CD14-positive monocyte (primary cell): ENCODE data around the gene KIF4A. TPM values are rescaled to one million over a fixed set of nuclear protein-coding genes. Genes with fewer than 3 reads are reported as not detected.

Source experiments
- DNase-seq, 3 donors: peaks; one replicate each; pipeline ENCODE4 v3.0.0-alpha.2; 2011 to 2022
- H2AFZ ChIP-seq: 2 replicates; pipeline ENCODE4 v1.6.0; 2012; ENCODE audit warnings: mild to moderate bottlenecking, low read depth, low read length, inconsistent platforms; ENCODE audit not compliant: insufficient read depth, poor library complexity, severe bottlenecking
- H3K27ac ChIP-seq, 2 donors: 1 replicate in 1 of 2; 2 replicates in 1 of 2; pipeline ENCODE4 v1.5.1; 2012 to 2013; ENCODE audit warnings: low read length in 2 of 2, control low read depth in 1 of 2, inconsistent platforms in 1 of 2, low read depth in 1 of 2, mild to moderate bottlenecking in 1 of 2
- H3K27me3 ChIP-seq, 2 donors: one replicate each; pipeline versions ENCODE4 v1.6.0 to v1.6.1; 2011 to 2013; ENCODE audit warnings: low read length in 2 of 2; ENCODE audit not compliant: control insufficient read depth in 2 of 2, insufficient read depth in 2 of 2
- H3K36me3 ChIP-seq, 2 donors: replicated peaks in 1 of 2; 1 replicate in 1 of 2; 2 replicates in 1 of 2; pipeline versions ENCODE4 v1.5.1 to v1.6.1; 2012 to 2013; ENCODE audit warnings: low read length in 2 of 2, control low read depth in 1 of 2, inconsistent platforms in 1 of 2, mild to moderate bottlenecking in 1 of 2; ENCODE audit not compliant: insufficient read depth in 2 of 2, control insufficient read depth in 1 of 2
- H3K4me1 ChIP-seq, 2 donors: 1 replicate in 1 of 2; 2 replicates in 1 of 2; pipeline versions ENCODE4 v1.5.1 to v1.6.1; 2012 to 2013; ENCODE audit warnings: low read length in 2 of 2, control low read depth in 1 of 2, inconsistent platforms in 1 of 2, mild to moderate bottlenecking in 1 of 2, moderate library complexity in 1 of 2; ENCODE audit not compliant: insufficient read depth in 2 of 2, control insufficient read depth in 1 of 2
- H3K4me2 ChIP-seq: replicated peaks from 2 replicates; pipeline ENCODE3; 2012; ENCODE audit warnings: low read length, moderate library complexity, mild to moderate bottlenecking; ENCODE audit not compliant: poor library complexity, severe bottlenecking; ENCODE audit errors: extremely low read depth
- H3K4me3 ChIP-seq, 3 experiments: fragments of 200-600 bp in 1 of 3; sonication (generic) in 1 of 3; replicated peaks in 1 of 3; 1 replicate in 2 of 3; 2 replicates in 1 of 3; pipeline ENCODE4 v1.5.1; 2011 to 2013; ENCODE audit warnings: low read length in 3 of 3, mild to moderate bottlenecking in 3 of 3, control low read depth in 2 of 3, low read depth in 2 of 3, inconsistent platforms in 1 of 3, moderate library complexity in 1 of 3
- H3K79me2 ChIP-seq: 2 replicates; pipeline ENCODE4 v1.6.0; 2012; ENCODE audit warnings: mild to moderate bottlenecking, control low read depth, inconsistent platforms, low read length, moderate library complexity; ENCODE audit not compliant: insufficient read depth
- H3K9ac ChIP-seq: 2 replicates; pipeline ENCODE4 v1.6.0; 2017; ENCODE audit warnings: low read length, mild to moderate bottlenecking; ENCODE audit not compliant: insufficient read depth, poor library complexity, severe bottlenecking
- H3K9me3 ChIP-seq, 2 donors: replicated peaks in 1 of 2; 1 replicate in 1 of 2; 2 replicates in 1 of 2; pipeline versions ENCODE4 v1.5.1 to v1.6.1; 2012 to 2013; ENCODE audit warnings: low read length in 2 of 2, control low read depth in 1 of 2; ENCODE audit not compliant: control insufficient read depth in 1 of 2, insufficient read depth in 1 of 2
- H4K20me1 ChIP-seq: 2 replicates; pipeline ENCODE4 v1.6.0; 2012; ENCODE audit warnings: mild to moderate bottlenecking, low read length, control low read depth, moderate library complexity; ENCODE audit not compliant: insufficient read depth
- H3K27ac Mint-ChIP-seq, 7 donors: one replicate each; pipeline ENCODE4 v1.8.0; 2020; ENCODE audit warnings: mild to moderate bottlenecking in 7 of 7, mixed read lengths in 7 of 7, moderate library complexity in 6 of 7, inconsistent platforms in 2 of 7
- H3K27me3 Mint-ChIP-seq, 3 donors: one replicate each; pipeline ENCODE4 v1.8.0; 2021 to 2022; ENCODE audit warnings: low read depth in 3 of 3, mild to moderate bottlenecking in 3 of 3, mixed read lengths in 3 of 3, moderate library complexity in 3 of 3, inconsistent platforms in 1 of 3
- H3K36me3 Mint-ChIP-seq, 2 donors: one replicate each; pipeline ENCODE4 v1.8.0; 2020; ENCODE audit warnings: mixed read lengths in 2 of 2, inconsistent platforms in 1 of 2, mild to moderate bottlenecking in 1 of 2
- H3K4me1 Mint-ChIP-seq: one replicate; pipeline ENCODE4 v1.8.0; 2020; ENCODE audit warnings: mild to moderate bottlenecking, mixed read lengths
- H3K4me3 Mint-ChIP-seq, 2 donors: one replicate each; pipeline ENCODE4 v1.8.0; 2020; ENCODE audit warnings: mild to moderate bottlenecking in 2 of 2, mixed read lengths in 2 of 2, moderate library complexity in 1 of 2
- H3K9me3 Mint-ChIP-seq, 7 donors: one replicate each; pipeline ENCODE4 v1.8.0; 2020 to 2022; ENCODE audit warnings: mixed read lengths in 7 of 7, mild to moderate bottlenecking in 6 of 7, moderate library complexity in 6 of 7, inconsistent platforms in 2 of 7
- CTCF ChIP-seq: fragments of 200-600 bp; IDR thresholded peaks from one replicate; pipeline ENCODE4 v1.8.0; 2022; ENCODE audit warnings: antibody characterized with exemption, mild to moderate bottlenecking
- WGBS: methylation state at CpG from one replicate; pipeline ENCODE4 v1.1.5; 2013; ENCODE audit warnings: missing lambda C conversion rate; ENCODE audit not compliant: insufficient coverage; 5-methylcytosine and 5-hydroxymethylcytosine counted together
- intact Hi-C, 2 donors: fragments of 100-400 bp; cut with micrococcal nuclease; formaldehyde crosslinking; loops; one replicate each; pipeline versions ENCODE4 v1.15.0 to v1.15.1; 2023
- polyA plus RNA-seq, 3 donors: library from polyadenylated mRNA; depleted of rRNA in 1 of 3; unstranded in 2 of 3; stranded (reverse) in 1 of 3; fragments of 300-500 nt in 2 of 3; fragments of >200 nt in 1 of 3; fragmentation: Illumina TruSeq in 2 of 3; gene quantifications; 1 replicate in 2 of 3; 2 replicates in 1 of 3; pipeline ENCODE4 v1.2.3, GENCODE V29; 2012 to 2021

KIF4A gene
- polyA plus RNA-seq, 3 donors, result 0.03 TPM; not detected in 2

GRCh38 chrX:70437011-70437410 is 147.1 kb downstream of the KIF4A start:
- intact Hi-C loops, result loop anchor here in 1 of 2 donors (10.0 kb wide), 1 partner anchor 282 kb away; no protein-coding TSS in a partner anchor
- WGBS, result no CpG with 5 or more reads among the region's 2 CpGs
- H3K27ac ChIP-seq, result no peak overlapping the region

GRCh38 chrX:70437921-70438665 is 148.2 kb downstream of the KIF4A start:
- Histone ChIP-seq H3K27me3 (peaks cover 3 to 22% of the 10 kb centered on the region in 2 donors), H3K4me2 (no peak overlapping the region), H2AFZ (no peak overlapping the region), H3K4me1 (peaks cover 19 to 36% of the 10 kb centered on the region in 2 donors), H3K36me3 (no peaks in the 10 kb centered on the region), H3K79me2 (no peaks in the 10 kb centered on the region), H3K4me3 (no peak overlapping the region), H3K27ac (no peak overlapping the region), H4K20me1 (no peaks in the 10 kb centered on the region), H3K9ac (no peak overlapping the region), H3K9me3 (no peaks in the 10 kb centered on the region)
- no peak for DNase-seq
- TF ChIP-seq CTCF, result no peak
- H3K27me3 Mint-ChIP-seq, result peaks cover 27 to 52% (median 32%) of the 10 kb centered on the region in 3 donors
- peaks cover 27% of the 10 kb centered on the region for H3K4me1 Mint-ChIP-seq
- no peaks in the 10 kb centered on the region for H3K36me3 Mint-ChIP-seq
- peak overlapping the region in 1 of 7 donors; percentile 9 for H3K27ac Mint-ChIP-seq
- H3K4me3 Mint-ChIP-seq, result no peak overlapping the region
- H3K9me3 Mint-ChIP-seq, result peaks cover 0 to 6% (median 0%) of the 10 kb centered on the region in 7 donors
- WGBS, result 91% methylated on average over 3 of the region's 8 CpGs
- intact Hi-C loops, result loop anchor here in 1 of 2 donors (10.0 kb wide), 1 partner anchor 283 kb away; no protein-coding TSS in a partner anchor

More at GRCh38 chrX:70437011-70437410, 147.1 kb downstream of the KIF4A start:
- peaks cover 0 to 11% of the 10 kb centered on the region in 2 donors for H3K27me3 ChIP-seq
- peaks cover 0 to 6% (median 0%) of the 10 kb centered on the region in 7 donors for H3K9me3 Mint-ChIP-seq
- no peak overlapping the region for H3K4me3 ChIP-seq
- H3K4me3 Mint-ChIP-seq, result no peak overlapping the region
- no peak overlapping the region for H3K9ac ChIP-seq
- peaks cover 18 to 42% (median 28%) of the 10 kb centered on the region in 3 donors for H3K27me3 Mint-ChIP-seq
- no peak overlapping the region for H2AFZ ChIP-seq
- H3K79me2 ChIP-seq, result no peaks in the 10 kb centered on the region
- H3K4me1 Mint-ChIP-seq, result peaks cover 30% of the 10 kb centered on the region
- peaks cover 21 to 38% of the 10 kb centered on the region in 2 donors for H3K4me1 ChIP-seq
- H4K20me1 ChIP-seq, result no peaks in the 10 kb centered on the region
- TF ChIP-seq CTCF, result no peak
- DNase-seq, result peak in 2 of 3 donors; percentile 25 to 33
- no peaks in the 10 kb centered on the region for H3K9me3 ChIP-seq
- no peak overlapping the region for H3K4me2 ChIP-seq
- no peaks in the 10 kb centered on the region for H3K36me3 Mint-ChIP-seq
- no peak overlapping the region for H3K27ac Mint-ChIP-seq
- no peaks in the 10 kb centered on the region for H3K36me3 ChIP-seq
